Measurements from ENCODE around the gene CARS1.
A peak's percentile ranks its signal among the peaks of the same experiment; 100 is the strongest.

GRCh38 chr11:3000032-3000961, 56.9 kb downstream of the CARS1 start:
- TF ChIP-seq, protein P1, sequence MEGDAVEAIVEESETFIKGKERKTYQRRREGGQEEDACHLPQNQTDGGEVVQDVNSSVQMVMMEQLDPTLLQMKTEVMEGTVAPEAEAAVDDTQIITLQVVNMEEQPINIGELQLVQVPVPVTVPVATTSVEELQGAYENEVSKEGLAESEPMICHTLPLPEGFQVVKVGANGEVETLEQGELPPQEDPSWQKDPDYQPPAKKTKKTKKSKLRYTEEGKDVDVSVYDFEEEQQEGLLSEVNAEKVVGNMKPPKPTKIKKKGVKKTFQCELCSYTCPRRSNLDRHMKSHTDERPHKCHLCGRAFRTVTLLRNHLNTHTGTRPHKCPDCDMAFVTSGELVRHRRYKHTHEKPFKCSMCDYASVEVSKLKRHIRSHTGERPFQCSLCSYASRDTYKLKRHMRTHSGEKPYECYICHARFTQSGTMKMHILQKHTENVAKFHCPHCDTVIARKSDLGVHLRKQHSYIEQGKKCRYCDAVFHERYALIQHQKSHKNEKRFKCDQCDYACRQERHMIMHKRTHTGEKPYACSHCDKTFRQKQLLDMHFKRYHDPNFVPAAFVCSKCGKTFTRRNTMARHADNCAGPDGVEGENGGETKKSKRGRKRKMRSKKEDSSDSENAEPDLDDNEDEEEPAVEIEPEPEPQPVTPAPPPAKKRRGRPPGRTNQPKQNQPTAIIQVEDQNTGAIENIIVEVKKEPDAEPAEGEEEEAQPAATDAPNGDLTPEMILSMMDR (IDR thresholded peaks at IDR 0.05): no peak
- peak in 1 of 2 donors; percentile 22 for TF ChIP-seq POLR2AphosphoS5 (IDR thresholded peaks at IDR 0.05; ENCODE audit: insufficient read depth in 1 of 2, low read depth in 1 of 2)

Data from vagina (tissue), 2 donors.